Effector CD4-positive, alpha-beta T cell (primary cell): ENCODE measurements around the gene BCDIN3D.

ENCODE experiments used
- DNase-seq: peaks from one replicate; pipeline ENCODE4 v3.0.0-alpha.2; 2020

BCDIN3D gene

GRCh38 chr12:49818241-49818895, 24.5 kb downstream of the BCDIN3D start:
- DNase-seq = no peak

- DNase-seq = no peak
Observed at GRCh38 chr12:49813131-49813530, 29.8 kb downstream of the BCDIN3D start.

GRCh38 chr12:49811961-49812401, 30.9 kb downstream of the BCDIN3D start:
- no peak for DNase-seq

- DNase-seq = no peak
Observed at GRCh38 chr12:49811136-49811535, 31.8 kb downstream of the BCDIN3D start.

GRCh38 chr12:49809906-49810389, 33.0 kb downstream of the BCDIN3D start:
- DNase-seq = no peak

GRCh38 chr12:49809381-49809905, 33.5 kb downstream of the BCDIN3D start:
- DNase-seq = no peak

GRCh38 chr12:49808686-49809380, 34.1 kb downstream of the BCDIN3D start:
- DNase-seq = no peak

GRCh38 chr12:49807991-49808580, 34.8 kb downstream of the BCDIN3D start:
- DNase-seq = no peak

- no peak for DNase-seq
Observed at GRCh38 chr12:49806877-49807276, 36.0 kb downstream of the BCDIN3D start.

GRCh38 chr12:49806321-49806813, 36.5 kb downstream of the BCDIN3D start:
- DNase-seq = no peak

- no peak for DNase-seq
Observed at GRCh38 chr12:49805409-49805808, 37.5 kb downstream of the BCDIN3D start.

GRCh38 chr12:49804821-49805220, 38.1 kb downstream of the BCDIN3D start:
- DNase-seq = no peak

GRCh38 chr12:49803693-49804450, 39.0 kb downstream of the BCDIN3D start:
- DNase-seq = no peak

GRCh38 chr12:49801141-49802063, 41.5 kb downstream of the BCDIN3D start:
- DNase-seq = no peak

- no peak for DNase-seq
Observed at GRCh38 chr12:49800421-49801140, 42.3 kb downstream of the BCDIN3D start.

GRCh38 chr12:49798934-49799333, 44.0 kb downstream of the BCDIN3D start:
- no peak for DNase-seq

- DNase-seq = no peak
Observed at GRCh38 chr12:49798248-49798647, 44.7 kb downstream of the BCDIN3D start.

- DNase-seq = no peak
Observed at GRCh38 chr12:49797449-49797776, 45.5 kb downstream of the BCDIN3D start.

GRCh38 chr12:49796606-49797448, 46.1 kb downstream of the BCDIN3D start:
- no peak for DNase-seq

- no peak for DNase-seq
Observed at GRCh38 chr12:49796155-49796554, 46.8 kb downstream of the BCDIN3D start.
